Lower lobe of right lung (tissue), 2 donors: ENCODE data around the gene CYP4F3. TPM values are rescaled to one million over a fixed set of nuclear protein-coding genes. Genes with fewer than 3 reads are reported as not detected.

Experiments used
- ATAC-seq, 2 donors: fragments of 200-7000 bp; cut with Tn5 transposase; one replicate each; pipeline ENCODE4 v1.9.1; 2020 to 2022; ENCODE audit warnings: mild to moderate bottlenecking in 2 of 2, moderate library complexity in 2 of 2
- DNase-seq: peaks from one replicate; pipeline ENCODE4 v3.0.0-alpha.2; 2020
- H3K27ac ChIP-seq: fragments of 200-600 bp; one replicate; pipeline ENCODE4 v1.8.0; 2022
- H3K27me3 ChIP-seq: fragments of 200-600 bp; one replicate; pipeline ENCODE4 v1.8.0; 2022; ENCODE audit warnings: low read depth
- H3K36me3 ChIP-seq: fragments of 200-600 bp; one replicate; pipeline ENCODE4 v1.8.0; 2022; ENCODE audit warnings: mild to moderate bottlenecking
- H3K4me1 ChIP-seq: fragments of 200-600 bp; one replicate; pipeline ENCODE4 v1.8.0; 2022
- H3K4me3 ChIP-seq: fragments of 200-600 bp; one replicate; pipeline ENCODE4 v1.8.0; 2022; ENCODE audit warnings: mild to moderate bottlenecking
- H3K9me3 ChIP-seq: fragments of 200-600 bp; one replicate; pipeline ENCODE4 v1.8.0; 2022
- CTCF ChIP-seq: fragments of 200-600 bp; IDR thresholded peaks from one replicate; pipeline ENCODE4 v1.8.0; 2022; ENCODE audit warnings: antibody characterized with exemption, mild to moderate bottlenecking
- intact Hi-C: fragments of 100-400 bp; cut with DNase I; formaldehyde crosslinking; loops from one replicate; pipeline ENCODE4 v1.11.0; 2022
- total RNA-seq: library from RNA; stranded (reverse); fragmentation: NEBNext Ultra II Directional; extraction: Animal tissue kit (Norgen Biotek cat#: 25700); gene quantifications from one replicate; pipeline ENCODE4 v1.2.1, GENCODE V29; 2021
- donor health status: DM: no; HTN: yes; CAD: no; lungs with severe emphysema.

CYP4F3 gene
- total RNA-seq, 1 donor from 2014 or later: 2.8 TPM

- Histone ChIP-seq H3K36me3 (peaks cover 11% of the 10 kb centered on the region), H3K9me3 (peaks cover 6% of the 10 kb centered on the region), H3K4me1 (no peaks in the 10 kb centered on the region), H3K27ac (no peak overlapping the region), H3K4me3 (no peak overlapping the region), H3K27me3 (no peaks in the 10 kb centered on the region)
- TF ChIP-seq CTCF: no peak
- ATAC-seq (no peak), DNase-seq (no peak)
- intact Hi-C loops: no loop called here
Measured at GRCh38 chr19:15683411-15683810, 42.7 kb downstream of the CYP4F3 start.

DNA sequence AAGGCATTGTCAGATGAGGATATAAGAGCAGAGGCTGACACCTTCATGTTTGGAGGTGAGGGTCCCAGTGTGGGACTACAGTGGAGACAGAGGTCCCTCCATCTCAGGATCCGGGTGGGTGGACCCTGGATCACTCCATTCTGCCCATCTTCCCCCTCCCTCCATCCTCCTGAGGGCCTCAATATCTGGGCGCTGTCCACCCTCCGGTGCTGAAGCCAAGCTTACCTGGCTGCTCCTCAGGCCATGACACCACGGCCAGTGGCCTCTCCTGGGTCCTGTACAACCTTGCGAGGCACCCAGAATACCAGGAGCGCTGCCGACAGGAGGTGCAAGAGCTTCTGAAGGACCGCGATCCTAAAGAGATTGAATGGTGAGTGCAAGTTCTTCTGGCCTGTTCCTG lies 44.1 kb downstream of the CYP4F3 start:
- H3K9me3 ChIP-seq: peaks cover 12% of the 10 kb centered on the region
- TF ChIP-seq CTCF: no peak
- H3K27ac ChIP-seq: no peak overlapping the region
- H3K4me3 ChIP-seq: no peak overlapping the region
- no peaks in the 10 kb centered on the region for H3K27me3 ChIP-seq
- H3K36me3 ChIP-seq: peaks cover 11% of the 10 kb centered on the region
- DNase-seq (no peak), ATAC-seq (no peak)
- intact Hi-C loops: no loop called here
- H3K4me1 ChIP-seq: no peaks in the 10 kb centered on the region

DNA sequence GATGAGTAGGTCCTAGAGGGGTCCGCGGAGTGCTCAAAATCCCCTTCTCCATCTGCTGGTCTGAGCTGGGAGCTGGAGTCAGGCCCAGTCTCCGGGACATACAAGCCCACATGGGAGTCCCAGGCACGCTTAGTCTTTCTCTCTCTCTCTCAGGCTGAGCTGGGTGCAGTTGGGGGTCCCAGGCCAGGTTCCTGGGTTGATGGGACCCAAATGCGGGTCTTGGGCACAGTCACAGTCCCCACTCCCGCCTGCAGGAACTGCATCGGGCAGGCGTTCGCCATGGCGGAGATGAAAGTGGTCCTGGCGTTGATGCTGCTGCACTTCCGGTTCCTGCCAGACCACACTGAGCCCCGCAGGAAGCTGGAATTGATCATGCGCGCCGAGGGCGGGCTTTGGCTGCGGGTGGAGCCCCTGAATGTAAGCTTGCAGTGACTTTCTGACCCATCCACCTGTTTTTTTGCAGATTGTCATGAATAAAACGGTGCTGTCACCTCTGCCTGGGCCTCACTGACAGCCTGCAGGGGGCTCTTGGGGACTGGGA lies 56.0 kb downstream of the CYP4F3 start:
- intact Hi-C loops: no loop called here
- ATAC-seq (no peak), DNase-seq (no peak)

GRCh38 chr19:15701757-15702533 lies 61.2 kb downstream of the CYP4F3 start:
- no peak for ATAC-seq
- TF ChIP-seq CTCF: no peak
- intact Hi-C loops: no loop called here
- no peaks in the 10 kb centered on the region for H3K36me3 ChIP-seq
- H3K4me3 ChIP-seq: no peak overlapping the region
- no peaks in the 10 kb centered on the region for H3K27me3 ChIP-seq
- H3K4me1 ChIP-seq: peaks cover 16% of the 10 kb centered on the region
- no peaks in the 10 kb centered on the region for H3K9me3 ChIP-seq
- DNase-seq: no peak
- no peak overlapping the region for H3K27ac ChIP-seq

More for the DNA sequence above, 56.0 kb downstream of the CYP4F3 start:
- H3K27me3 ChIP-seq: no peaks in the 10 kb centered on the region
- no peak for TF ChIP-seq CTCF
- H3K4me3 ChIP-seq: no peak overlapping the region
- H3K4me1 ChIP-seq: no peaks in the 10 kb centered on the region
- H3K27ac ChIP-seq: no peak overlapping the region
- H3K9me3 ChIP-seq: no peaks in the 10 kb centered on the region
- no peaks in the 10 kb centered on the region for H3K36me3 ChIP-seq

DNA sequence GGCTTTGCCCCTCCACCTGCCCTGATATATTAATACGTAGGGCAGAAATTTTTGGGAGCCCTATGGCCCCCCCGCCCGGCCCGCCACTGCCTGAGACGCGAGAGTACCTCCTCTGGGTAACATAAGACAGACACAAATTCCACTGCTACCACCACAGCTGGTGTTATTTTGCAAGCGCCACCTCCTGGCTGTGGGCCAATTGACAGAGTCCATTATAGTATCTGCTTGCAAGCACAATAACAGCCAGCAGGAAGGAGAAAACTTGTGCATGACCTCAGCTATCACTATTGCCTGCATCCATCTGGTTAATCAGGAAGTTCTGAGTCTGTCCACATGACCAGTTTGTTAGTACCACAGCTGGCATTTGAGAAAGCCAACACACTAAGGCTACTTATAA lies 61.8 kb downstream of the CYP4F3 start:
- Histone ChIP-seq H3K36me3 (no peaks in the 10 kb centered on the region), H3K27ac (no peak overlapping the region), H3K9me3 (no peaks in the 10 kb centered on the region), H3K27me3 (no peaks in the 10 kb centered on the region), H3K4me1 (peaks cover 16% of the 10 kb centered on the region), H3K4me3 (no peak overlapping the region)
- no peak for TF ChIP-seq CTCF
- ATAC-seq (peak; percentile 46 to 87), DNase-seq (peak; percentile 72)
- intact Hi-C loops: no loop called here

Other genes with a start within 250 kb of the CYP4F3 start
- gene AKAP8L, start 221.9 kb upstream of the CYP4F3 start, total RNA-seq: 94.2 TPM
- 25.2 TPM for gene WIZ, start 190.9 kb upstream of the CYP4F3 start, total RNA-seq
- 15.0 TPM for gene RASAL3, start 176.4 kb upstream of the CYP4F3 start, total RNA-seq
- gene PGLYRP2, start 161.4 kb upstream of the CYP4F3 start, total RNA-seq: not detected
- gene CYP4F22, start 132.4 kb upstream of the CYP4F3 start, total RNA-seq: 0.24 TPM
- gene CYP4F8, start 25.7 kb upstream of the CYP4F3 start, total RNA-seq: not detected
- 4.5 TPM for gene CYP4F12, start 32.2 kb downstream of the CYP4F3 start, total RNA-seq
- gene OR10H2, start 87.1 kb downstream of the CYP4F3 start, total RNA-seq: not detected
- not detected for gene OR10H3, start 97.1 kb downstream of the CYP4F3 start, total RNA-seq
- not detected for gene OR10H5, start 146.8 kb downstream of the CYP4F3 start, total RNA-seq
- not detected for gene OR10H1, start 174.8 kb downstream of the CYP4F3 start, total RNA-seq